GM23248 (cell line): ENCODE measurements around the gene TMEM121B. TPM values are rescaled to one million over a fixed set of nuclear protein-coding genes. Genes with fewer than 3 reads are reported as not detected.

Source experiments
- DNase-seq: peaks from one replicate; pipeline ENCODE4 v3.0.0-alpha.2; 2015
- H2AFZ ChIP-seq: fragments of 200-600 bp; sonication (generic); 2 replicates; pipeline ENCODE4 v1.6.1; 2016; ENCODE audit warnings: antibody characterized with exemption
- H3F3A ChIP-seq: fragments of 200-600 bp; sonication (generic); 2 replicates; pipeline ENCODE4 v1.6.1; 2016; ENCODE audit warnings: mild to moderate bottlenecking, antibody characterized with exemption, mixed run types; ENCODE audit not compliant: insufficient read depth
- H3K27ac ChIP-seq: fragments of 200-600 bp; sonication (generic); 2 replicates; pipeline ENCODE4 v1.5.1; 2016; ENCODE audit warnings: mild to moderate bottlenecking
- H3K27me3 ChIP-seq: fragments of 200-600 bp; sonication (generic); replicated peaks from 2 replicates; pipeline ENCODE4 v1.6.1; 2016; ENCODE audit warnings: mild to moderate bottlenecking; ENCODE audit not compliant: insufficient read depth
- H3K36me3 ChIP-seq: fragments of 200-600 bp; sonication (generic); 2 replicates; pipeline ENCODE4 v1.6.1; 2016; ENCODE audit warnings: low read depth, mild to moderate bottlenecking
- H3K4me1 ChIP-seq: fragments of 200-600 bp; sonication (generic); 2 replicates; pipeline ENCODE4 v1.6.1; 2016; ENCODE audit warnings: mild to moderate bottlenecking; ENCODE audit not compliant: insufficient read depth
- H3K4me2 ChIP-seq: fragments of 200-600 bp; sonication (generic); one replicate; pipeline ENCODE4 v1.6.1; 2016; ENCODE audit warnings: mild to moderate bottlenecking; ENCODE audit not compliant: unreplicated experiment
- H3K4me3 ChIP-seq: fragments of 200-600 bp; sonication (generic); 2 replicates; pipeline ENCODE4 v1.5.1; 2016; ENCODE audit warnings: mild to moderate bottlenecking
- H3K79me2 ChIP-seq: fragments of 200-600 bp; sonication (generic); 2 replicates; pipeline ENCODE4 v1.6.1; 2016; ENCODE audit warnings: mild to moderate bottlenecking; ENCODE audit not compliant: insufficient read depth
- H3K9ac ChIP-seq: fragments of 200-600 bp; sonication (generic); 2 replicates; pipeline ENCODE4 v1.6.1; 2016; ENCODE audit warnings: mild to moderate bottlenecking
- H3K9me2 ChIP-seq: fragments of 200-600 bp; sonication (generic); 2 replicates; pipeline ENCODE4 v1.6.1; 2016; ENCODE audit warnings: mixed run types, mild to moderate bottlenecking, moderate library complexity; ENCODE audit not compliant: insufficient read depth
- H3K9me3 ChIP-seq: fragments of 200-600 bp; sonication (generic); one replicate; pipeline ENCODE4 v1.6.1; 2017; ENCODE audit warnings: low read depth
- H4K20me1 ChIP-seq: fragments of 200-600 bp; sonication (generic); 2 replicates; pipeline ENCODE4 v1.6.0; 2016; ENCODE audit not compliant: insufficient read depth
- EZH2 ChIP-seq: fragments of 200-600 bp; sonication (generic); IDR thresholded peaks from 2 replicates; pipeline ENCODE4 v1.6.1; 2018; ENCODE audit warnings: antibody characterized with exemption, mild to moderate bottlenecking; ENCODE audit not compliant: insufficient read depth, poor library complexity, severe bottlenecking
- EZH2phosphoT487 ChIP-seq: fragments of 200-600 bp; sonication (generic); IDR thresholded peaks from 2 replicates; pipeline ENCODE4 v1.6.1; 2018; ENCODE audit warnings: antibody characterized with exemption, moderate library complexity, mild to moderate bottlenecking, low read depth; ENCODE audit not compliant: insufficient read depth
- WGBS, 2 experiments: methylation state at CpG; one replicate each; pipeline ENCODE4 v1.1.6; 2015 to 2017; ENCODE audit warnings: low lambda C conversion rate in 2 of 2, low coverage in 1 of 2; ENCODE audit errors: missing lambda C conversion rate in 2 of 2; 5-methylcytosine and 5-hydroxymethylcytosine counted together
- in situ Hi-C: fragments of 300-500 bp; cut with MboI; formaldehyde crosslinking; loops from 2 replicates; pipeline ENCODE4 v1.15.0; 2020
- polyA plus RNA-seq: library from polyadenylated mRNA; unstranded; fragments of >200 nt; fragmentation: Nextera tagmentation; extraction: Ambion mirVana; gene quantifications from 2 replicates; pipeline ENCODE4 v1.2.1, GENCODE V29; 2016
- total RNA-seq: library from RNA; depleted of rRNA; stranded (reverse); fragments of >200 nt; shearing (Covaris generic); gene quantifications from 2 replicates; pipeline ENCODE4 v1.2.3, GENCODE V29; 2014

The TMEM121B gene
- total and polyA plus RNA-seq, 2 experiments from 2014 or later, result 0.11 TPM; not detected in 1

DNA sequence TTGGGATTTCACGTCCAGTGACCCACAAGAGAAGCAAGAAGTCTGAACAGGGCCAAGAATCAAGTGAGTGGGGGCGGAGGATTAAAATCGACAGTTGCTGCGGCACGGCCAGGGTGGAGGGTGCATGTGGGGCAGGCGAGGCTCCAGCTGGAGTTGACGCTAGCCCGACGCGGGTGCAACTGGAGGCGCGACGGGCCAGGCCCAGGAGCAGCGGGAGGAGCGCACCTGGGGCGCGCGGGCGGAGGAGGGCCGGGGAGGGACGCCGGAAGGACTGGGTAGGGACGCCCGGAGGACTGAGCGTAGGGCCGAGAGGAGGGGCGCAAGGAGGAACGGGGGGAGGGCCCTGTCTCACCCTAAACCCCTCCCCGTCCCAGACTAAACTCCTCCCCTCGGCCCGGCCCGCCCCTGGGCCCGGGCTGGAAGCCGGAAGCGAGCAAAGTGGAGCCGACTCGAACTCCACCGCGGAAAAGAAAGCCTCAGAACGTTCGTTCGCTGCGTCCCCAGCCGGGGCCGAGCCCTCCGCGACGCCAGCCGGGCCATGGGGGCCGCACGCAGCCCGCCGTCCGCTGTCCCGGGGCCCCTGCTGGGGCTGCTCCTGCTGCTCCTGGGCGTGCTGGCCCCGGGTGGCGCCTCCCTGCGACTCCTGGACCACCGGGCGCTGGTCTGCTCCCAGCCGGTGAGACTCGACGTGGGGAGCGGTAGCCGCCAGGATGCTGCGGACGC lies 36.4 kb downstream of the TMEM121B start, which contains the start of gene IL17RA:
Gene IL17RA, plus strand, starts transcription at position 447 of the 723 bp plus-strand sequence. Its CDS starts 92 bp downstream, at position 539.
- H3K79me2 ChIP-seq, result peaks cover 48% of the 10 kb centered on the region
- TF ChIP-seq EZH2 (no peak), EZH2phosphoT487 (no peak)
- no peaks in the 10 kb centered on the region for H3K9me3 ChIP-seq
- in situ Hi-C loops, result no loop called here
- H3K4me3 ChIP-seq, result peak within 1 kb of the TSS; percentile 81
- peak within 1 kb of the TSS; percentile 96 for H3K4me2 ChIP-seq
- no peaks in the 10 kb centered on the region for H3K9me2 ChIP-seq
- H2AFZ ChIP-seq, result peak within 1 kb of the TSS; percentile 96
- peak within 1 kb of the TSS; percentile 67 for H3K27ac ChIP-seq
- no peaks in the 10 kb centered on the region for H3K27me3 ChIP-seq
- H3K4me1 ChIP-seq, result peaks cover 12% of the 10 kb centered on the region
- H3F3A ChIP-seq, result no peaks in the 10 kb centered on the region
- no peaks in the 10 kb centered on the region for H3K36me3 ChIP-seq
- peak; percentile 93 for DNase-seq
- no peaks in the 10 kb centered on the region for H4K20me1 ChIP-seq
- 1% methylated on average over 49 to 68 of the region's 68 CpGs for WGBS, 2 experiments
- peak within 1 kb of the TSS; percentile 87 for H3K9ac ChIP-seq

DNA sequence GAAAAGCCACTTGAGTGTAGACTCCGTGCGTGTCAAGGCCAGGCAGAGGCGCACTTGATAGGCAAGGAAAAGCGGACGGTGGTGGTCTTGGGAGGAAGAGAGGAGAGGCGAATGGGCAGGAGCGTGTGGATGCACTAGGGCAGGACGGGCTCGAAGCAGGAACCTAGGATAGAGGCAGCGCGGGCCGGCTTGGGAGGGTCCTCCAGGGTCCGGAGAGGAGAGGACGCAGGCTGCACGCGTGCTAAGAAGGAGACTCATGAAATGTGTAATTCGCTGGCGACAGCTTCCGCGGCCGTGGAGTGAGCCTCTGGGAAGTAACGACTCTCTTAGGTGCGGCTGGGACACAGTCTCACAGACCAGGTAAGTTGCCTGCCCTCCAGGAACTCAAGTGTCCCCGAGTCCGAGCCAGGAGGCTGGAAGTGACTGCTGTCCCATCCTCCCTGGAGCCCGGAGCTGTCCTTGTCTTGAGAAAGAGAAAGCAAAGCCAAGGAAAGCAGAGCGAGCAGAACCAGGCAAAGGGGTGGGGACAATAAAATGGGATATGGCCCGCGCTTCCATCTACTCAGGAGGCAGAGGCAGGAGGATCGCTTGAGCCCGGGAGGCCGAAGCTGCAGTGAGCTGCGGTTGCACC lies 37.2 kb downstream of the TMEM121B start:
- peak overlapping the region; percentile 96 for H2AFZ ChIP-seq
- H3F3A ChIP-seq, result no peaks in the 10 kb centered on the region
- no peaks in the 10 kb centered on the region for H4K20me1 ChIP-seq
- H3K27me3 ChIP-seq, result no peaks in the 10 kb centered on the region
- H3K27ac ChIP-seq, result peak overlapping the region; percentile 67
- no peaks in the 10 kb centered on the region for H3K9me2 ChIP-seq
- peaks cover 40% of the 10 kb centered on the region for H3K79me2 ChIP-seq
- peak overlapping the region; percentile 81 for H3K4me3 ChIP-seq
- no peak for TF ChIP-seq EZH2
- no peak for TF ChIP-seq EZH2phosphoT487
- 48 to 51% methylated on average over 23 to 33 of the region's 33 CpGs for WGBS, 2 experiments
- in situ Hi-C loops, result no loop called here
- no peaks in the 10 kb centered on the region for H3K36me3 ChIP-seq
- DNase-seq, result peak; percentile 56
- H3K9me3 ChIP-seq, result no peaks in the 10 kb centered on the region
- peak overlapping the region; percentile 87 for H3K9ac ChIP-seq
- peak overlapping the region; percentile 96 for H3K4me2 ChIP-seq
- H3K4me1 ChIP-seq, result peaks cover 18% of the 10 kb centered on the region

DNA sequence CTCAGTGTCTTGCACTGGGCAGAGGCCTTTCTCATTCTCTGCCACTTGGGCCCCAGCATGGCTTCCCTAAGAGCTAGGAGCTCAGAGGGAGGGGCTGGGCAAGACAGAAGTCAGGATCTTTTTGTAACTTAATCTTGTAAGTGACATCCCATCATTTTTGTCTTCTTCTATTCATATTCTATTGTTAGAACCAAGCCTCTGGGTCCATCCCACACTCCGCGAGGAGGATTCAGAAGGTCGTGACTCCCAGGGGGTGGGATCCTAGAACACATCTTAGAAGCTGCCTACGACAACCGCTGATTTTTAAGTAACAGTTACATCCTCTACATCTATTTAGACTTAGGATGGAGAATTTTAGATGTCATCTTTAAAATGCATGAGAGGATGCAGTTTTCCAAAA lies 37.9 kb downstream of the TMEM121B start:
- Histone ChIP-seq H3K9me3 (no peaks in the 10 kb centered on the region), H3K27me3 (no peaks in the 10 kb centered on the region), H3K27ac (no peak overlapping the region), H3K4me2 (no peak overlapping the region), H3K9me2 (no peaks in the 10 kb centered on the region), H3K36me3 (no peaks in the 10 kb centered on the region), H2AFZ (peak overlapping the region; percentile 96; the same call in 1 of the 2 replicates), H3K4me3 (no peak overlapping the region), H3K9ac (peak overlapping the region; percentile 87; the same call in 1 of the 2 replicates), H3F3A (no peaks in the 10 kb centered on the region), H3K4me1 (peaks cover 18% of the 10 kb centered on the region), H3K79me2 (peaks cover 33% of the 10 kb centered on the region), H4K20me1 (no peaks in the 10 kb centered on the region)
- WGBS, 2 experiments, result 85 to 89% methylated on average over 5 of the region's 5 CpGs
- TF ChIP-seq EZH2 (no peak), EZH2phosphoT487 (no peak)
- in situ Hi-C loops, result no loop called here
- DNase-seq, result no peak

DNA sequence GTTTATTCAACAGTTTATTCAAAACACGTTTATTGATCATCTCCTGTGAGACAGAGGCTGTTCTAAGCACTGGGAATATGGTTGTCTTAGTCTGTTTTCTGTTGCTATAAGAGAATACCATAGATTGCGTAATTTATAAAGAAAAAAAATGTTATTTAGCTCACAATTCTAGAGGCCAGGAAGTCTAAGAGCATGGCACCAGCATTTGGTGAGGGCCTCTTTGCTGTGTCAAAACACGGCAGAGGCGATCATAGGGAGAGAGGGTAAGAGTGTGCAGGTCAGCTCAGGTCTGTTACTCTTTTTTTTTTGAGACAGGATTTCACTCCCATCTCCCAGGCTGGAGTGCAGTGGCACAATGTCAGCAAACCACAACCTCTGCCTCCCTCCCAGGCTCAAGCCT lies 41.6 kb downstream of the TMEM121B start:
- H3K79me2 ChIP-seq, result no peaks in the 10 kb centered on the region
- TF ChIP-seq EZH2phosphoT487, result no peak
- TF ChIP-seq EZH2, result no peak
- peak; percentile 47 for DNase-seq
- no peak overlapping the region for H3K4me2 ChIP-seq
- no peak overlapping the region for H3K9ac ChIP-seq
- H3K27ac ChIP-seq, result no peak overlapping the region
- peaks cover 40% of the 10 kb centered on the region for H3K4me1 ChIP-seq
- in situ Hi-C loops, result loop anchor here (10.0 kb wide), 2 partner anchors 85 to 425 kb away; no protein-coding TSS in a partner anchor
- H3F3A ChIP-seq, result peaks cover 26% of the 10 kb centered on the region
- no peak overlapping the region for H2AFZ ChIP-seq
- no peaks in the 10 kb centered on the region for H4K20me1 ChIP-seq
- 85 to 89% methylated on average over 4 of the region's 4 CpGs for WGBS, 2 experiments
- H3K9me2 ChIP-seq, result no peaks in the 10 kb centered on the region
- H3K36me3 ChIP-seq, result no peaks in the 10 kb centered on the region
- H3K27me3 ChIP-seq, result no peaks in the 10 kb centered on the region
- H3K4me3 ChIP-seq, result no peak overlapping the region
- no peaks in the 10 kb centered on the region for H3K9me3 ChIP-seq
